ENCODE data around the gene ZNF527.

DNA sequence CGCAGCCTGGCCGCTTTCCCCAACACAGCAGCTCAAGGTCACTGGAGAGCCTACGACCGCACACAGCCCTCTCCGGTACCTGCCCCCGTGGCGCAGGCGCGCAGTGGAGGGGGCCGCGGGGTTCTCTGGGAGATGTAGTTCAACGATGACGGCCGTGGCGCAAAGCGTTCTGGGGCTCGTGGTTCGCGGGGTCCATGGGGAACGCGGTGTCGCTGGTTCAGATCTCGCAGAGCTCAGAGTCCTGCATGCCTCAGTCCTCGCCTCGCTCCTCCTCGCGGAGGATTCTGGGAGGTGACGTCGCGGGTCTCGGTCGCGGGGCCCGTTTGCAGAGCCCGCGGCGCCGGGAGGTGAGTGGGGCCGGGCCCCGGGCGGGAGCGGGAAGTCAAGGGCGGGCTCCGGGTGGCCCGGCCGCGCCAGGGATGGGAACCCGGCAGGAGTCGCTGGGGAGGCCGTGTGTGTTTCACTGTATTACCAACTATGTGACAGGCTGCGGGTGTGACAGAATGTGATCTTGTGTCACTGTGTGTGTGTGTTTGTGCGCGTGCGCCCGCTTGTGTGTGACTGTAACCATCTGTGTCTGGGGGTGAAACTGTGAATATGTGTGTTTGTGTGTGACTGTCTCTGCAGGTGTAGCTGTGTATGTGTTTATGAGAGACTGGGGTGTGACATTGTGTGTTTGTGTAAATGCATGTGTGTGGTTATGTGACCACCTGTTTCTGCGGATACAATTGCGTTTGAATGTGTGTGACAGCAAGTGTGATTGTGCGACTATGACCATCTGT is at the start of gene ZNF527:
- peak; percentile 89 for TF ChIP-seq POLR2AphosphoS5 (IDR thresholded peaks at IDR 0.05)
- TF ChIP-seq, protein P1, sequence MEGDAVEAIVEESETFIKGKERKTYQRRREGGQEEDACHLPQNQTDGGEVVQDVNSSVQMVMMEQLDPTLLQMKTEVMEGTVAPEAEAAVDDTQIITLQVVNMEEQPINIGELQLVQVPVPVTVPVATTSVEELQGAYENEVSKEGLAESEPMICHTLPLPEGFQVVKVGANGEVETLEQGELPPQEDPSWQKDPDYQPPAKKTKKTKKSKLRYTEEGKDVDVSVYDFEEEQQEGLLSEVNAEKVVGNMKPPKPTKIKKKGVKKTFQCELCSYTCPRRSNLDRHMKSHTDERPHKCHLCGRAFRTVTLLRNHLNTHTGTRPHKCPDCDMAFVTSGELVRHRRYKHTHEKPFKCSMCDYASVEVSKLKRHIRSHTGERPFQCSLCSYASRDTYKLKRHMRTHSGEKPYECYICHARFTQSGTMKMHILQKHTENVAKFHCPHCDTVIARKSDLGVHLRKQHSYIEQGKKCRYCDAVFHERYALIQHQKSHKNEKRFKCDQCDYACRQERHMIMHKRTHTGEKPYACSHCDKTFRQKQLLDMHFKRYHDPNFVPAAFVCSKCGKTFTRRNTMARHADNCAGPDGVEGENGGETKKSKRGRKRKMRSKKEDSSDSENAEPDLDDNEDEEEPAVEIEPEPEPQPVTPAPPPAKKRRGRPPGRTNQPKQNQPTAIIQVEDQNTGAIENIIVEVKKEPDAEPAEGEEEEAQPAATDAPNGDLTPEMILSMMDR (IDR thresholded peaks at IDR 0.05): peak in 2 of 4 experiments; percentile 10 to 28
- TF ChIP-seq POLR2A (IDR thresholded peaks at IDR 0.05): peak; percentile 64 to 77
- no peak for TF ChIP-seq EP300 (IDR thresholded peaks at IDR 0.05)

All from gastroesophageal sphincter (tissue), 3 donors.